Epithelial cell of proximal tubule (primary cell): Measurements from ENCODE around the gene PPP1R12B. TPM values are rescaled to one million over a fixed set of nuclear protein-coding genes. Genes with fewer than 3 reads are reported as not detected.
"Not testable (repeated sequence)": the region's sequence is repeated elsewhere in the genome, so short reads cannot be mapped to it uniquely, and the experiment has no call there.

ENCODE experiments used
- DNase-seq: peaks from one replicate; pipeline ENCODE4 v3.0.0-alpha.2; 2011; ENCODE audit warnings: low read depth
- H3K4me3 ChIP-seq: 2 replicates; pipeline ENCODE4 v1.5.1; 2011; ENCODE audit warnings: low read depth, mild to moderate bottlenecking, low read length
- total RNA-seq: library from RNA; depleted of rRNA; stranded (reverse); fragments of >200 nt; gene quantifications from 2 replicates; pipeline ENCODE4 v1.2.3, GENCODE V29; 2015
- TF ChIP-seq, protein P1 (sequence below): conservative IDR thresholded peaks from 2 replicates; pipeline ENCODE4 v1.5.1; 2012; ENCODE audit warnings: low read depth, mild to moderate bottlenecking, low read length

The PPP1R12B gene
- total RNA-seq, 1 donor from 2014 or later, result 21.6 TPM

DNA sequence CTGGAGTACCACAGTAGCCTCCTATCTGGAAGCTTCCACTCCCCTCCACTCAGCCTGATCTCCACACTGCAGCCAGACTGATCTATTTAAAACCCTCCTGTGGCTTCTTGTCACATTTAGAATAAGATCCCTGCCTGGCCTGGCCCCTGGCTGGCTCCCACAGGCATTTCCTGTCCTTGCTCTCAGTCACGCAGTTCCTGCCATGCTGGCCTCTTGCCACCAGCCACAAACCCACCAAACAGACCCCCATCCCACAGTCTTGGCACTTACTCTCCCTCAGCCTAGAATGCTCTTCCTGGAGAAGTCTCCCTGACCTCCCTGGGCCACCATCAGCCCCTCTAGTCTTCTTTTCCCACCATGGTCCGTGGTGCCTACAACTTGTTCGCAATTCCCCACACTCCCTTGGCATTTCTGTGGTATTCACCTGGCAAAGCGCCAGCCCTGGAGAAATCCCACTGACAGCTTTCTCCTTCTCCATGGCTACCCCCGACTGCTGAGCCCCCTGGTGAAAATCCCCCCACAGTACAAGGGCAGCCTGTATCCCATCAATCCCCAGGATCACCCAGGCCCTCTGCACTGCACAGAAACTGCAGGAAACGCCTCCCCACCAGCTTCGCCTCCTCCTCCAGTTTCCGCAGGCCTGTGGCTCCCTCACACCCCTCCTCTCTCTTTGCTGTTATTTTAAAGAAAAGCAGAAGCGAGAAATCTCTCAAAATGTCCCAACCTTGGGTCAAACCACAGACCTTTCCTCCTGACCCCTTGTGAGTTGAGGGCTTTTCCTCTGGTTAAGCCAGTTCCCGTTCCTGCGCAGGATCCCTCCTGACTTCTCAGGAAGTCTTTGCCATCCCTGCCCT lies 267.2 kb downstream of the PPP1R12B start:
- no peak for DNase-seq
- no peak overlapping the region for H3K4me3 ChIP-seq
- TF ChIP-seq, protein P1, sequence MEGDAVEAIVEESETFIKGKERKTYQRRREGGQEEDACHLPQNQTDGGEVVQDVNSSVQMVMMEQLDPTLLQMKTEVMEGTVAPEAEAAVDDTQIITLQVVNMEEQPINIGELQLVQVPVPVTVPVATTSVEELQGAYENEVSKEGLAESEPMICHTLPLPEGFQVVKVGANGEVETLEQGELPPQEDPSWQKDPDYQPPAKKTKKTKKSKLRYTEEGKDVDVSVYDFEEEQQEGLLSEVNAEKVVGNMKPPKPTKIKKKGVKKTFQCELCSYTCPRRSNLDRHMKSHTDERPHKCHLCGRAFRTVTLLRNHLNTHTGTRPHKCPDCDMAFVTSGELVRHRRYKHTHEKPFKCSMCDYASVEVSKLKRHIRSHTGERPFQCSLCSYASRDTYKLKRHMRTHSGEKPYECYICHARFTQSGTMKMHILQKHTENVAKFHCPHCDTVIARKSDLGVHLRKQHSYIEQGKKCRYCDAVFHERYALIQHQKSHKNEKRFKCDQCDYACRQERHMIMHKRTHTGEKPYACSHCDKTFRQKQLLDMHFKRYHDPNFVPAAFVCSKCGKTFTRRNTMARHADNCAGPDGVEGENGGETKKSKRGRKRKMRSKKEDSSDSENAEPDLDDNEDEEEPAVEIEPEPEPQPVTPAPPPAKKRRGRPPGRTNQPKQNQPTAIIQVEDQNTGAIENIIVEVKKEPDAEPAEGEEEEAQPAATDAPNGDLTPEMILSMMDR, result no peak

DNA sequence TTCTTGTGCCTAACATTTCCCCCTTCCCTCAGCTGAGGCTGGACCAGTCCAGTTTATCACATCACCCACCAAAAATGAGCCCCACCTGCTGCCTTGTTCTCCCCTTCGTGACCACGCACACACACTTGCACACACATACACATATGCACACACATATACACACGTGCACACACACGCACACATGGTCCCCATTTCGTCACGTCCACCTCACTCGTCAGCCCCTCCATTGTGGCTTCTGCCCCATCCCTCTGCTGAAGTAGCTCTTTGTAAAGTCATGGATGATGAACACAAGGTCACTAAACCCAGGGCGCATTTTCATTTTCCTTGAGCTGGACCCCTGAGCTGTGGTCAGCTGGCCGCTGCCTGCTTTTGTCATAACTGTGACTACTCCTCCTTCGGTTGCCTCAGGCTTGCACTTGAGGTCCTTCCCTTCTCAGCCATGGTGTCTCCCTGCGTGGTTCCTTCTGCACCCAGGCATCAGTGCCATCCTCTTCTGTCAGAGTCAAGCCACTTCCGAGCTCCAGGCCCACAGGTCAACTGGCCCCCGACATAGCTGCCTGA lies 267.9 kb downstream of the PPP1R12B start:
- TF ChIP-seq, protein P1, result no peak
- no peak overlapping the region for H3K4me3 ChIP-seq
- DNase-seq, result no peak

DNA sequence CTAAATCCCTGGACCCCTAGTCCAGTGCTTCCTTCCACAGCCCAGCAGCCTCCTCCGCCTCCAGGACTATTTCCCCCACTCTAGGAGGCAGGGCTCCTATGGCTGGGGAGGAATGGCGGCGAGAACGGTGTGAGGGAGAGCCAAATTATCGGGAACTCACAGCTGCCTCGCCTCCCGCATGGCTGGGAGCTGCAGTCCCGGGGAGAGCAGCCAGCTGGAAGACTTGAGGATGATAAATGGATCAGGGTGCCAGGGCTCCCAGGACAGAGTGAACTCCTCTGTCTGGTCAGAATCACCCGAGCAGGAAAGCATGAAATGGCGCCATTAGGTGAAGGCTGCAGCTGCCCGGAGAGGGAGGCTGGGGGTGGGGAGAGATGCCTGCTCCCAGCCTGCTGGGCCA lies 270.5 kb downstream of the PPP1R12B start:
- not testable (repeated sequence) for DNase-seq, H3K4me3 ChIP-seq

DNA sequence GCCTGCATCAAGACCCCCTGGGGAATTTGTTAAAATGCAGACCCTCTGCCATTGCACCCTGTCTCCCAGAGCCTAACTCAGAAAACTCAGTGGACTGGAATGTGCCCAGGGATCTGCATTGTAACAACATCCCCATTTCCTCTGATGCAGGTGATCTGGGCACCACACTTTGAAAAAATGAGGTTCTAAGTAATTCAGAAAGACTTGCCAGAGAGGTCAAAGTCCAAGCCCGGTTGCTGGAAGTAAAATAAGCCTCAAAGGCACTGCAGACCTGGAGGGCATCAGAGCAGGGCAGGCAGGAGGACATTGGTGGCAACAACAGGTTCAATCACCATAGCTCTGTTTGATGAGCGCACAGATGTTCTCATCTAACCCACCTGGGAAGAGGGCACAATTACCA lies 271.0 kb downstream of the PPP1R12B start:
- H3K4me3 ChIP-seq, result no peak overlapping the region
- TF ChIP-seq, protein P1, result no peak
- DNase-seq, result no peak

DNA sequence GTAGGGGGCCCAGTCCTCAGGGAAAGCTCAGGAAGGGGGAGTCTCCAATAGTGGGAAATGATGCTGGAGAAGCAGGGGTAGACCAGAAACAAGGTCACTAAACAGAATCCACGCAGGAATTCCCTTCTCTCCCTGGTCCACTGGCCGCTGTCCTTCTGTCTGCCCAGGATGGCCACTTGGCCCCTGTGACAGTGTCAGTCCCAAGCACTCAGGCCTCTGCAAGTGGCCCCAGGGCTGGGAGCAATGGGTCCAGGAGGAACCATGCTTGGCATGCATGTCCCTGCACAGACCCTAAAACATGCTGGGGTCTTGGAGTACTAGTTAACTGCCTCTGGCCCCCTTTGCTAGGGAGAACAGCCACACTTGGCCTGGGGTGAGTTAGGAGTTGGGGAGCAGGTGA lies 271.5 kb downstream of the PPP1R12B start:
- H3K4me3 ChIP-seq, result not testable (repeated sequence)

DNA sequence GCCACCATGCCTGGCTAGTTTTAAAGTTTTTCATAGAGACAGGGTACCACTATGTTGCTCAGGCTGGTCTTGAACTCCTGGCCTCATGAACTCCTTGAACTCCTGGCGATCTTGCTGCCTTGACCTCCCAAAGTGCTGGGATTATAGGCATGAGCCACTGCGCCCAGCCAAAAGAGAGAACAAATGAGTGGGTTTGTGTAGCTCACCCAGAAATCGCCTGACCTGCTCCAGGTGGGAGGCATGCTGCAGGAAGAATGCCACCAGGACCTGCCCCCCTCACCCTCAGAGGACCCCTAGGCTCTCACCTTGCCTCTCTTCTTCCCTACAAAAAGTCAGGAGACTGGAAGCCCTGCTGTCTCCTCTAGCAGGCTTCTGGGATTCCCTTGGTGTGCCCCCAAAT lies 272.9 kb downstream of the PPP1R12B start:
- no peak overlapping the region for H3K4me3 ChIP-seq
- DNase-seq, result no peak
- TF ChIP-seq, protein P1, result no peak

More for the DNA sequence above, 271.5 kb downstream of the PPP1R12B start:
- DNase-seq, result not testable (repeated sequence)

DNA sequence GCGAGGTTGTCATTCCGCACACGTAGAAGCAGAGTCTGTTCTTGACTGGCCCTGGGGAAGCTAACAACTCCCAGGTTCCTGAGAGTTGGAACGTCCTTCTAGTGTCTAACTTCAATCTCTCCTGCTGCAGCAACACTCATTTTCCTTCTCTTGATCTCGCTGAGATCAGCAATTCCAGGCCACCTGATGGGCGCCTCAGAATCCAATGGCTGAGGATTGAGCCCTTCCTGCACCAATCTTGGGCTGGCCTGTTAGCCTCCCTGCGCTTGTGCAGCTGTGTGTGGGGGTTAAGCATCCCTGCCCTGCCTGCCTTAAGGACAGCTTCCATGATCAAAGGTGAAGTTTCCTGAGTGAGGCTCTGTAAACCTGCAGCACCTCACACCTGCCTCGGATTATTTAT lies 273.9 kb downstream of the PPP1R12B start:
- TF ChIP-seq, protein P1, result no peak
- no peak overlapping the region for H3K4me3 ChIP-seq
- no peak for DNase-seq

DNA sequence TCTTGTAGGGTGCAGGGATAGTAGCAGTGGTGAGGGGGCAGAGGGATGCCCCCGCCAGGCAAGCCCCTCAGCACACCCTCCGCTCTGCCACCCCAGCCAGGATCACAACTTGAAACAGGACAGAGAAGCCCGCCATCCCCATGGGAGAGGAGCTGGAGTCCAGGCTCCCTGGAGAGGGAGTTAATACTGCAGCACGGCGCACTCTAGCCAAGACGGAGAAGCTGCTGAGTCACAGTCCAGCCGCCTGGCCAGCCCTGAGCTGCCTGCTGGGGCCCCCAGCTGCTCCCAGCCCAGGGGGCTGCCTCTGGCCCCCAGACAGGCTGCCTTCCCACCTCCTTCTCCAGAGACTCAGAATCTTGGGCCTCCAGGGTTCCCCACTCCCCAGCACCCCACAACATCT lies 274.6 kb downstream of the PPP1R12B start:
- no peak for DNase-seq
- TF ChIP-seq, protein P1, result no peak
- no peak overlapping the region for H3K4me3 ChIP-seq

DNA sequence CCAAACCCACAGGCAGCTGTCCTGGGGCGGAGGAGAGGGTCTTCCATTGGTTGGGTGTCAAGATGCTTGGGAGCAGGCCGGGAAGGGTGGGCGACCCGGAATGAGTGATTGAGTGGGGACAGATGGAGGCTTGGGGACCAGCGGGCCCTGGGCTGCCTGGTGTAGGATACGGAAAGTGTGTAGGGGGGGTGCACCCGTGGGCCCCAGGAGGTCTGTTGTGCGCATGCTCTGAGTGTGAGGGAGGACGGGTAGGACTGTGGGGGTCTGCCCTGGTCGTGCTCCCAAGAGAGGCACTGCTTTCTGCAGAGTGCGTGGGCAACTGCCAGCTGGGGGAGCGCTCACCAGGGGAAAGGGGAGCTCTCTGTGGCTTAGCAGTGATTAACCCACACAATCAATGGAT lies 275.0 kb downstream of the PPP1R12B start:
- DNase-seq, result not testable (repeated sequence)

More for the DNA sequence above, 275.0 kb downstream of the PPP1R12B start:
- not testable (repeated sequence) for H3K4me3 ChIP-seq
